Measurements from ENCODE around the gene LEFTY1. TPM values are rescaled to one million over a fixed set of nuclear protein-coding genes. Genes with fewer than 3 reads are reported as not detected.

LEFTY1 gene
- total and polyA plus RNA-seq, 9 of the 15 experiments (the other 6 are each of a cell fraction or from before 2014, with no cell fraction given): 0.07 to 0.24 (median 0.17) TPM; not detected in 5

DNA sequence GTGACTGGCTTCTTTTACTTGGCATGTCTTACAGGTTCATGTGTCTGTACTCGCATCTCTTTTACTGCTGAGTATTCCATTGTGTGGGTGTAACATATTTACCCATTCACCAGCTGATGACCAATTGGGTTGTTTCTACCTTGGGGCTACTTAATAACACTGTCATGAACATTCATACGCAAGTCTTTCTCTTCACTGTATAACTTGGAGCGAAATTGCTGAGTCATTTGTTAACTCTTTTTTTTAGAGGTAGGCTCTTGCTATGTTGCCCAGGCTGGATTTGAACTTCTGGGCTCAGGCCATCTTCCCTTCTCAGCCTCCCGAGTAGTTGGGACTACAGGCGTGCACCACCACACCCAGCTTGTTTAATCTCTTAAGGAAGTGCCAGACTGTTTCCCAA, 28.6 kb upstream of the LEFTY1 start:
- BruUV-seq (replicated peaks): no TSS peak
- peaks cover 20% of the 10 kb centered on the region for H3K79me2 ChIP-seq (ENCODE audit: control insufficient read depth, insufficient read depth, low read length)
- H3K9me3 ChIP-seq (replicated peaks; ENCODE audit: control insufficient read depth, insufficient read depth, low read depth, low read length): no peaks in the 10 kb centered on the region
- H4K20me1 ChIP-seq (replicated peaks; ENCODE audit: control insufficient read depth, insufficient read depth, low read length): no peaks in the 10 kb centered on the region
- FAIRE-seq (peak; percentile 77), DNase-seq (ENCODE audit: extremely low read depth in 1 of 4, low spot score in 3 of 4) (peak in 1 of 4 experiments; percentile 37), ATAC-seq (peak; percentile 18)
- no peak overlapping the region for H3K4me2 ChIP-seq (ENCODE audit: insufficient read depth, low read length)
- H3K9ac ChIP-seq (ENCODE audit: insufficient read depth in 1 of 2, low read depth in 2 of 2, low read length in 2 of 2): no peak overlapping the region
- ChIA-PET CTCF (ENCODE audit: low intra/inter-chr PET ratio) (no interaction called here), POLR2A (interaction anchor here (0.6 to 1.4 kb wide), 3 partner anchors 14 to 139 kb away, joined by 3 to 6 read pairs (median 3); no protein-coding TSS in a partner anchor)
- H3K4me1 ChIP-seq (replicated peaks in 1 of 2; ENCODE audit: control insufficient read depth in 2 of 2, insufficient read depth in 2 of 2, low read length in 2 of 2): peaks cover 6 to 23% of the 10 kb centered on the region in 2 experiments; a peak in 4 of 5 replicates
- peak overlapping the region; percentile 27; the same call in 2 of the 3 replicates for H3K27ac ChIP-seq (ENCODE audit: extremely low read depth, low read depth, low read length)
- H3K4me3 ChIP-seq: no peak overlapping the region
- in situ Hi-C loops (cut with MboI): no loop called here
- no peaks in the 10 kb centered on the region for H3K27me3 ChIP-seq (ENCODE audit: control insufficient read depth in 2 of 2, insufficient read depth in 2 of 2, low read length in 2 of 2)
- H2AFZ ChIP-seq (ENCODE audit: low read depth, low read length): no peak overlapping the region
- intact Hi-C loops (cut with micrococcal nuclease): no loop called here
- H3K9me1 ChIP-seq (ENCODE audit: control insufficient read depth, insufficient read depth, low read length): no peaks in the 10 kb centered on the region
- H3K36me3 ChIP-seq (ENCODE audit: control insufficient read depth, insufficient read depth, low read length): peaks cover 55% of the 10 kb centered on the region
- WGBS (ENCODE audit: insufficient coverage, low coverage, missing lambda C conversion rate): 67% methylated on average over 5 of the region's 5 CpGs
- TF ChIP-seq PREB (CRISPR knock-in tag; IDR thresholded peaks at IDR 0.05): no peak
- 0 out of 2 replicates have a peak, but pooled peaks have one; percentile 50 for TF ChIP-seq SMARCA5 (IDR thresholded peaks at IDR 0.05)
- no peak for TF ChIP-seq BRF1 (IDR thresholded peaks at IDR 0.05; ENCODE audit: borderline replicate concordance, extremely low read depth, insufficient read length)
- TF ChIP-seq, protein P1, sequence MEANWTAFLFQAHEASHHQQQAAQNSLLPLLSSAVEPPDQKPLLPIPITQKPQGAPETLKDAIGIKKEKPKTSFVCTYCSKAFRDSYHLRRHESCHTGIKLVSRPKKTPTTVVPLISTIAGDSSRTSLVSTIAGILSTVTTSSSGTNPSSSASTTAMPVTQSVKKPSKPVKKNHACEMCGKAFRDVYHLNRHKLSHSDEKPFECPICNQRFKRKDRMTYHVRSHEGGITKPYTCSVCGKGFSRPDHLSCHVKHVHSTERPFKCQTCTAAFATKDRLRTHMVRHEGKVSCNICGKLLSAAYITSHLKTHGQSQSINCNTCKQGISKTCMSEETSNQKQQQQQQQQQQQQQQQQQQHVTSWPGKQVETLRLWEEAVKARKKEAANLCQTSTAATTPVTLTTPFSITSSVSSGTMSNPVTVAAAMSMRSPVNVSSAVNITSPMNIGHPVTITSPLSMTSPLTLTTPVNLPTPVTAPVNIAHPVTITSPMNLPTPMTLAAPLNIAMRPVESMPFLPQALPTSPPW (CRISPR knock-in tag; IDR thresholded peaks at IDR 0.05): no peak
- TF ChIP-seq DNMT1 (IDR thresholded peaks at IDR 0.05): no peak
- TF ChIP-seq, protein P2, sequence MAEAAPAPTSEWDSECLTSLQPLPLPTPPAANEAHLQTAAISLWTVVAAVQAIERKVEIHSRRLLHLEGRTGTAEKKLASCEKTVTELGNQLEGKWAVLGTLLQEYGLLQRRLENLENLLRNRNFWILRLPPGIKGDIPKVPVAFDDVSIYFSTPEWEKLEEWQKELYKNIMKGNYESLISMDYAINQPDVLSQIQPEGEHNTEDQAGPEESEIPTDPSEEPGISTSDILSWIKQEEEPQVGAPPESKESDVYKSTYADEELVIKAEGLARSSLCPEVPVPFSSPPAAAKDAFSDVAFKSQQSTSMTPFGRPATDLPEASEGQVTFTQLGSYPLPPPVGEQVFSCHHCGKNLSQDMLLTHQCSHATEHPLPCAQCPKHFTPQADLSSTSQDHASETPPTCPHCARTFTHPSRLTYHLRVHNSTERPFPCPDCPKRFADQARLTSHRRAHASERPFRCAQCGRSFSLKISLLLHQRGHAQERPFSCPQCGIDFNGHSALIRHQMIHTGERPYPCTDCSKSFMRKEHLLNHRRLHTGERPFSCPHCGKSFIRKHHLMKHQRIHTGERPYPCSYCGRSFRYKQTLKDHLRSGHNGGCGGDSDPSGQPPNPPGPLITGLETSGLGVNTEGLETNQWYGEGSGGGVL (CRISPR knock-in tag; IDR thresholded peaks at IDR 0.05): no peak
- TF ChIP-seq NR2F6 (CRISPR knock-in tag; IDR thresholded peaks at IDR 0.05): no peak
- no peak for TF ChIP-seq ZFP91 (CRISPR knock-in tag; IDR thresholded peaks at IDR 0.05)
- no peak for TF ChIP-seq SPI1 (IDR thresholded peaks at IDR 0.05; ENCODE audit: borderline replicate concordance, low read depth, low read length)
- TF ChIP-seq MCM7 (IDR thresholded peaks at IDR 0.05): no peak
- no peak for TF ChIP-seq IFI16 (CRISPR knock-in tag; IDR thresholded peaks at IDR 0.05)
- TF ChIP-seq ZNF274 (IDR thresholded peaks at IDR 0.05; ENCODE audit: borderline replicate concordance, low read depth, low read length): no peak
- TF ChIP-seq KDM4B (IDR thresholded peaks at IDR 0.05; ENCODE audit: borderline replicate concordance in 2 of 2, low read depth in 1 of 2): no peak
- TF ChIP-seq OTX1 (CRISPR knock-in tag; IDR thresholded peaks at IDR 0.05): no peak
- TF ChIP-seq PKNOX1 (IDR thresholded peaks at IDR 0.05): no peak
- TF ChIP-seq ZNF239 (CRISPR knock-in tag; IDR thresholded peaks at IDR 0.05): no peak
- no peak for TF ChIP-seq IRF2 (CRISPR knock-in tag; IDR thresholded peaks at IDR 0.05)

Measured in K562 (cell line).